Dermis blood vessel endothelial cell (primary cell): ENCODE measurements around the gene CDKN2D. TPM values are rescaled to one million over a fixed set of nuclear protein-coding genes. Genes with fewer than 3 reads are reported as not detected.

ENCODE experiments used
- DNase-seq: peaks from one replicate; pipeline ENCODE4 v3.0.0; 2010
- total RNA-seq: library from RNA; depleted of rRNA; stranded (reverse); fragments of >200 nt; gene quantifications from 2 replicates; pipeline ENCODE4 v1.2.3, GENCODE V29; 2014

Gene CDKN2D
- total RNA-seq = 4.6 and 7.6 TPM in 2 replicates

- peak; percentile 100 for DNase-seq
These were observed at the start of gene CDKN2D for GRCh38 chr19:10568826-10569651. TSS of gene CDKN2D (minus strand) at chr19:10568979. CDS start at chr19:10568653, 326 bp downstream.

- DNase-seq = no peak
These were observed 48.8 kb upstream of the CDKN2D start for GRCh38 chr19:10617409-10618121.

- no peak for DNase-seq
These were observed 46.7 kb upstream of the CDKN2D start for GRCh38 chr19:10615429-10616023.

GRCh38 chr19:10612499-10613119, 43.8 kb upstream of the CDKN2D start:
- peak; percentile 12 for DNase-seq

GRCh38 chr19:10611907-10612306, 43.1 kb upstream of the CDKN2D start:
- DNase-seq = no peak

GRCh38 chr19:10604460-10604980, 35.7 kb upstream of the CDKN2D start:
- peak; percentile 77 for DNase-seq

- peak; percentile 85 for DNase-seq
These were observed 35.2 kb upstream of the CDKN2D start for GRCh38 chr19:10603873-10604459.

- DNase-seq = peak; percentile 53
These were observed 34.5 kb upstream of the CDKN2D start for GRCh38 chr19:10603084-10603872.

GRCh38 chr19:10602330-10603083, 33.7 kb upstream of the CDKN2D start:
- DNase-seq = peak; percentile 85

- no peak for DNase-seq
These were observed 33.2 kb upstream of the CDKN2D start for GRCh38 chr19:10601999-10602329.

- no peak for DNase-seq
These were observed 31.4 kb upstream of the CDKN2D start for GRCh38 chr19:10600149-10600548.

GRCh38 chr19:10593820-10594637, 25.2 kb upstream of the CDKN2D start:
- DNase-seq = no peak

GRCh38 chr19:10593148-10593547, 24.4 kb upstream of the CDKN2D start:
- DNase-seq = no peak

GRCh38 chr19:10587839-10588150, 19.0 kb upstream of the CDKN2D start:
- DNase-seq = no peak

- DNase-seq = no peak
These were observed 18.5 kb upstream of the CDKN2D start, which contains the start of gene AP1M2 for GRCh38 chr19:10587022-10587838. TSS of gene AP1M2 (minus strand) at chr19:10587312. CDS start at chr19:10587231, 81 bp downstream.

- no peak for DNase-seq
These were observed 17.6 kb upstream of the CDKN2D start for GRCh38 chr19:10586396-10586795.

- DNase-seq = peak; percentile 38
These were observed 14.4 kb upstream of the CDKN2D start for GRCh38 chr19:10583036-10583776.

- DNase-seq = no peak
These were observed 13.3 kb upstream of the CDKN2D start for GRCh38 chr19:10582091-10582490.
